Transverse colon (tissue), 4 donors: Measurements from ENCODE around the gene ZNF438. TPM values are rescaled to one million over a fixed set of nuclear protein-coding genes. Genes with fewer than 3 reads are reported as not detected.

Experiments used
- DNase-seq: peaks from one replicate; pipeline ENCODE4 v3.0.0-alpha.2; 2019
- H3K27ac ChIP-seq, 4 donors: fragments of 200-600 bp; sonication (generic); 2 replicates each; pipeline ENCODE4 v1.5.1; 2016 to 2018; ENCODE audit warnings: inconsistent platforms in 4 of 4
- H3K27me3 ChIP-seq: fragments of 200-600 bp; sonication (generic); 2 replicates; pipeline ENCODE4 v1.5.1; 2017; ENCODE audit warnings: inconsistent platforms
- H3K36me3 ChIP-seq, 4 donors: fragments of 200-600 bp; sonication (generic); 2 replicates each; pipeline ENCODE4 v1.5.1; 2017 to 2019; ENCODE audit warnings: inconsistent platforms in 4 of 4
- H3K4me1 ChIP-seq, 4 donors: fragments of 200-600 bp; sonication (generic); 2 replicates each; pipeline ENCODE4 v1.5.1; 2017 to 2020; ENCODE audit warnings: inconsistent platforms in 4 of 4
- H3K4me3 ChIP-seq, 4 donors: fragments of 200-600 bp; sonication (generic); 1 replicate in 1 of 4; 2 replicates in 3 of 4; pipeline versions ENCODE4 v1.5.1 to v1.6.1; 2017 to 2019; ENCODE audit warnings: inconsistent platforms in 4 of 4
- H3K9me3 ChIP-seq, 2 donors: fragments of 200-600 bp; sonication (generic); 2 replicates each; pipeline ENCODE4 v1.5.1; 2017 to 2019; ENCODE audit warnings: inconsistent platforms in 2 of 2
- EP300 ChIP-seq: sonication (generic); formaldehyde crosslinking; IDR thresholded peaks from one replicate; pipeline ENCODE4 v1.6.1; 2017; ENCODE audit warnings: antibody characterized with exemption, low read depth
- POLR2A ChIP-seq: fragments of 450-650 bp; IDR thresholded peaks from one replicate; pipeline ENCODE4 v1.6.1; 2016; ENCODE audit warnings: antibody characterized with exemption, mild to moderate bottlenecking, moderate library complexity
- POLR2AphosphoS5 ChIP-seq, 3 donors: sonication (generic); formaldehyde crosslinking; IDR thresholded peaks; one replicate each; pipeline ENCODE4 v1.6.1; 2016; ENCODE audit warnings: antibody characterized with exemption in 3 of 3
- WGBS, 2 donors: methylation state at CpG; one replicate each; pipeline ENCODE4 v1.1.5; 2018; ENCODE audit warnings: low coverage in 1 of 2; 5-methylcytosine and 5-hydroxymethylcytosine counted together
- in situ Hi-C, 4 donors: fragments of 200-750 bp; cut with MboI; loops; one replicate each; pipeline versions ENCODE4 v1.15.0 to v1.15.1; 2017; ENCODE audit warnings: low sequenced_read_pairs in 3 of 4, low pct_ligation_motif_present in 1 of 4, low pct_unique_long_range_greater_than_20kb in 1 of 4
- intact Hi-C: fragments of 100-400 bp; cut with DNase I; formaldehyde crosslinking; loops from one replicate; pipeline ENCODE4 v1.15.1; 2023; ENCODE audit warnings: low total_unique reads
- total RNA-seq, 4 donors: library from RNA; depleted of rRNA; stranded (reverse); fragments of >200 nt; gene quantifications; one replicate each; pipeline ENCODE4 v1.1.0, GENCODE V29; 2016
- TF ChIP-seq, protein P1 (sequence below), 5 experiments: fragments of 200-600 bp in 3 of 5; fragments of 450-650 bp in 2 of 5; sonication (generic) in 3 of 5; IDR thresholded peaks; 1 replicate in 2 of 5; 2 replicates in 3 of 5; pipeline ENCODE4 v1.5.1; 2016 to 2017; ENCODE audit warnings: antibody characterized with exemption in 5 of 5, inconsistent platforms in 3 of 5, mild to moderate bottlenecking in 2 of 5, moderate library complexity in 1 of 5

Gene ZNF438
- total RNA-seq, 4 donors from 2014 or later, result 4.4 to 7.4 (median 6.4) TPM

DNA sequence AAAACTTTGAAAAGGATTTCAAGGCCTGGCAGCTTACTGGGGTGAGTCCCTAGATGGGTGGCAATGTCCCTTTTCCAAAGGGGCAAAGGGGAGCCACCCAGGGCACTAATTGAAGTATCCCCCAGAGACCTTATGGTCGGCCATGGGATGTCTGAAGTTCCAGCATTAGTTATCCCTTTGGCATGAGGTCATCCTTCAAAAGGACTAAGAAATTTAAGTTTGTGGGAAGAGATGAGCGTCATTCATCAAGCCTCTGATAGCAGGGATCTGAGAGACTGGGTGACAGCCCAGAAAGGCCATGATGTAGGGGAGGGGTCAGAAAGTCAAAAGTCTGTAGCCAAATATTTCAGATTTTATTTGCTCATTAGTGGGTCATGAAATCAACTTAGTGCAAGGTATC, 195.3 kb downstream of the ZNF438 start:
- Histone ChIP-seq H3K9me3 (no peaks in the 10 kb centered on the region), H3K4me3 (no peak overlapping the region), H3K36me3 (no peaks in the 10 kb centered on the region), H3K27me3 (no peaks in the 10 kb centered on the region), H3K4me1 (peaks cover 0 to 16% (median 2%) of the 10 kb centered on the region in 4 donors), H3K27ac (no peak overlapping the region)
- in situ Hi-C loops (no loop called here), intact Hi-C loops (no loop called here)
- DNase-seq, result no peak
- WGBS, 2 donors, result 90 to 100% methylated on average over 1 to 2 of the region's 2 CpGs
- no peak for TF ChIP-seq POLR2A
- no peak for TF ChIP-seq EP300

DNA sequence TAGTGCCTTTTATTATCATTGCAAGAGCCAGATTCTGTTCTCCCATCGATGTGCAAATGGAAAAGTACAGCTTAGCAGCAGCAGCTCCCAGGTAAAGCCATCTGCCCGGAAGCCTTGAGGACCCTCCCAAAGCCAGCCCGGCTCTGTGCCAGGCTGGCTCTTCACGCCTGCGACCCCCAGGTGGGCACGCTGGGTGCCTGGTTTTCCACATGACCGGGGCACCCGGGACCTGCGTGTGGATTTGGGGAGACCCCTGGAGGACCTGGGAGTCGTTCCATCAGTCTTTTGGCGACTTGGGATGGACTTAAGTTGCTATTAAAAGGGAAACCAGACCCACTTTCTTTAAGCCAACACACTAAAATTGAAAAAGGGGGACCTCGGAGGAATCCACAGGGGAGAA, 196.5 kb downstream of the ZNF438 start:
- in situ Hi-C loops (no loop called here), intact Hi-C loops (no loop called here)
- peaks cover 0 to 12% (median 0%) of the 10 kb centered on the region in 4 donors for H3K4me1 ChIP-seq
- DNase-seq, result no peak
- H3K9me3 ChIP-seq, result no peaks in the 10 kb centered on the region
- H3K4me3 ChIP-seq, result no peak overlapping the region
- peak overlapping the region in 1 of 4 donors; percentile 41 for H3K27ac ChIP-seq
- H3K36me3 ChIP-seq, result no peaks in the 10 kb centered on the region
- TF ChIP-seq EP300 (no peak), POLR2A (no peak), POLR2AphosphoS5 (IDR thresholded peaks at IDR 0.05) (no peak)
- TF ChIP-seq, protein P1, sequence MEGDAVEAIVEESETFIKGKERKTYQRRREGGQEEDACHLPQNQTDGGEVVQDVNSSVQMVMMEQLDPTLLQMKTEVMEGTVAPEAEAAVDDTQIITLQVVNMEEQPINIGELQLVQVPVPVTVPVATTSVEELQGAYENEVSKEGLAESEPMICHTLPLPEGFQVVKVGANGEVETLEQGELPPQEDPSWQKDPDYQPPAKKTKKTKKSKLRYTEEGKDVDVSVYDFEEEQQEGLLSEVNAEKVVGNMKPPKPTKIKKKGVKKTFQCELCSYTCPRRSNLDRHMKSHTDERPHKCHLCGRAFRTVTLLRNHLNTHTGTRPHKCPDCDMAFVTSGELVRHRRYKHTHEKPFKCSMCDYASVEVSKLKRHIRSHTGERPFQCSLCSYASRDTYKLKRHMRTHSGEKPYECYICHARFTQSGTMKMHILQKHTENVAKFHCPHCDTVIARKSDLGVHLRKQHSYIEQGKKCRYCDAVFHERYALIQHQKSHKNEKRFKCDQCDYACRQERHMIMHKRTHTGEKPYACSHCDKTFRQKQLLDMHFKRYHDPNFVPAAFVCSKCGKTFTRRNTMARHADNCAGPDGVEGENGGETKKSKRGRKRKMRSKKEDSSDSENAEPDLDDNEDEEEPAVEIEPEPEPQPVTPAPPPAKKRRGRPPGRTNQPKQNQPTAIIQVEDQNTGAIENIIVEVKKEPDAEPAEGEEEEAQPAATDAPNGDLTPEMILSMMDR (IDR thresholded peaks at IDR 0.05), result no peak
- WGBS, 2 donors, result 87 to 88% methylated on average over 1 to 12 of the region's 12 CpGs
- no peaks in the 10 kb centered on the region for H3K27me3 ChIP-seq

DNA sequence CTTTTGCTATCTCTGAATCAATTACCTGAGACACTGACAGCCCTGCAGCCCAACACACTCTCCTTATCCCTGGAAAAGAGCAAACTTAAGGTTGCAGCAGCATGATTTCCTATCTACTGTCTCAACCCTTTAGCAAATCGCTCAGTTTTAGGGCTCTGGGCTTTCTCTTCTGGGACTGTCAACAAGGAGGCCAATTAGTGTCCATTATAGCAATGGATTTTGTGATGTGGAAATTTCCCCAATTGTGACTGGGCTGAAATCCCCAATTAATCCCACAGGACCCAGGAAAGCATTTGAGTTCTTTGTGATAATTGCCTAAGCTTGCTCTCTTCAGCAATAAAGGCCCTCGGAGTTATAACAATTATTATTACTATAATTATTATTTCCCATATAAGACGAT, 197.0 kb downstream of the ZNF438 start:
- TF ChIP-seq, protein P1 (IDR thresholded peaks at IDR 0.05), result no peak
- TF ChIP-seq POLR2AphosphoS5 (IDR thresholded peaks at IDR 0.05) (peak in 1 of 3 donors; percentile 44), EP300 (no peak), POLR2A (no peak)
- DNase-seq, result no peak
- H3K9me3 ChIP-seq, result no peaks in the 10 kb centered on the region
- peaks cover 0 to 12% (median 0%) of the 10 kb centered on the region in 4 donors for H3K4me1 ChIP-seq
- no peaks in the 10 kb centered on the region for H3K27me3 ChIP-seq
- intact Hi-C loops, result no loop called here
- 62 to 82% methylated on average over 3 of the region's 3 CpGs for WGBS, 2 donors
- in situ Hi-C loops, result no loop called here
- peak overlapping the region in 2 of 4 donors; percentile 6 to 41 for H3K27ac ChIP-seq
- no peak overlapping the region for H3K4me3 ChIP-seq
- H3K36me3 ChIP-seq, result no peaks in the 10 kb centered on the region

DNA sequence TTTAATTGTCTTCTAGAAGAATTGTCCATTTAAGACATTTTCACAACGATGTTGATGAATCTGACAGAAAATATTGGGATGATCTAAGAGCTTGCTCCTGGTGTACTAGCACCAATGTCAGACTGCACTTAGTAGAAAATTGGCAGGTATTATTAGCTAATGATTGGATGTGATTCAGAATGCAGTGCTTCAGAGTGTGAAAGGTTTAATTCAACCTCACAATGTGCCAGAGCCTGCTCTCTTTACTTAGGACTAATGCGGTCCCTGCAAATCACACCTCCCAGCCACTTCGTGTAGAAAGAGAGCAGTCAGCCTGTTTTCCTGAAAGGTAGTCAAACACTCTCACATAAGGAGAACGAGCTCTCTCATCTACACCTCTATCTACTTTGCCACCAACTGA, 197.5 kb downstream of the ZNF438 start:
- no peaks in the 10 kb centered on the region for H3K36me3 ChIP-seq
- peaks cover 0 to 12% (median 0%) of the 10 kb centered on the region in 4 donors for H3K4me1 ChIP-seq
- no peaks in the 10 kb centered on the region for H3K9me3 ChIP-seq
- no peak overlapping the region for H3K4me3 ChIP-seq
- 78 to 91% methylated on average over 3 to 4 of the region's 4 CpGs for WGBS, 2 donors
- H3K27me3 ChIP-seq, result no peaks in the 10 kb centered on the region
- TF ChIP-seq, protein P1 (IDR thresholded peaks at IDR 0.05), result no peak
- TF ChIP-seq POLR2AphosphoS5 (IDR thresholded peaks at IDR 0.05) (no peak), POLR2A (no peak), EP300 (no peak)
- DNase-seq, result no peak
- in situ Hi-C loops (no loop called here), intact Hi-C loops (no loop called here)
- peak overlapping the region in 2 of 4 donors; percentile 6 to 41 for H3K27ac ChIP-seq

DNA sequence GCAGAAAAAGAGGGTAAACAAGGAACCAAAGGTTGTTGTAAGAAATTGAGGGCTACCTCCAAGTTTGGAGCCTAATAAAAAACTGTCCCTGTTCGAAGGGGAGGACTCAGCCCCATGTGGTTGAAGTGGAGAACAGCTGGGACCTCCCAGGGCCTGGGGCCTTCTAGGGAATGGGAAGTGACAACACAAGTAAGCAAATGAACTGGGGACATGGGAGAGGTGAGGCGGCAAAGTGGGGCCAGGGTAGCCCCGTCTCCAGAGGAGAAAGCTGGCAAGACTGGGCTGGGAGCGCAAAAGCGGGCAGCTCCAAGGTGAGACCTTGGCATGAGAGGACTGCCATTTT, 198.1 kb downstream of the ZNF438 start:
- no peak overlapping the region for H3K27ac ChIP-seq
- TF ChIP-seq, protein P1 (IDR thresholded peaks at IDR 0.05), result no peak
- no peak for TF ChIP-seq POLR2AphosphoS5 (IDR thresholded peaks at IDR 0.05)
- TF ChIP-seq EP300, result no peak
- no peak for TF ChIP-seq POLR2A
- H3K4me3 ChIP-seq, result no peak overlapping the region
- DNase-seq, result no peak
- in situ Hi-C loops (no loop called here), intact Hi-C loops (no loop called here)
- peaks cover 0 to 12% (median 0%) of the 10 kb centered on the region in 4 donors for H3K4me1 ChIP-seq
- H3K9me3 ChIP-seq, result no peaks in the 10 kb centered on the region
- 81% methylated on average over 5 of the region's 5 CpGs; no CpG with 5 or more reads in 1 of the 2 donors for WGBS, 2 donors
- no peaks in the 10 kb centered on the region for H3K36me3 ChIP-seq
- H3K27me3 ChIP-seq, result no peaks in the 10 kb centered on the region
